Mononuclear cell (primary cell): ENCODE data around the gene ZNF286A. TPM values are rescaled to one million over a fixed set of nuclear protein-coding genes. Genes with fewer than 3 reads are reported as not detected.
"Not testable (repeated sequence)": the region's sequence is repeated elsewhere in the genome, so short reads cannot be mapped to it uniquely, and the experiment has no call there.

ENCODE experiments used
- H3K27me3 ChIP-seq: 2 replicates; pipeline ENCODE4 v1.6.0; 2011; ENCODE audit warnings: low read length, control low read depth; ENCODE audit not compliant: insufficient read depth
- H3K4me1 ChIP-seq: 2 replicates; pipeline ENCODE4 v1.5.1; 2011; ENCODE audit warnings: mild to moderate bottlenecking, low read length, control low read depth; ENCODE audit not compliant: insufficient read depth
- H3K4me3 ChIP-seq: 2 replicates; pipeline ENCODE4 v1.5.1; 2011; ENCODE audit warnings: mild to moderate bottlenecking, low read length, moderate library complexity
- H3K9me3 ChIP-seq: 2 replicates; pipeline ENCODE4 v1.5.1; 2011; ENCODE audit warnings: low read depth, mild to moderate bottlenecking, control low read depth, low read length
- total RNA-seq: library from RNA; depleted of rRNA; stranded (reverse); fragments of >200 nt; gene quantifications from one replicate; pipeline ENCODE4 v1.2.3, GENCODE V29; 2012

Gene ZNF286A
- total RNA-seq, 1 donor, result 18.6 TPM

- H3K9me3 ChIP-seq, H3K4me3 ChIP-seq, H3K4me1 ChIP-seq, H3K27me3 ChIP-seq: not testable (repeated sequence)
These were observed 37.0 kb downstream of the ZNF286A start for GRCh38 chr17:15736578-15736977.

GRCh38 chr17:15738066-15738465, 38.5 kb downstream of the ZNF286A start:
- Histone ChIP-seq H3K4me1 (no peaks in the 10 kb centered on the region), H3K27me3 (no peaks in the 10 kb centered on the region), H3K4me3 (no peak overlapping the region), H3K9me3 (no peaks in the 10 kb centered on the region)

- H3K4me1 ChIP-seq, H3K4me3 ChIP-seq: not testable (repeated sequence)
These were observed 39.7 kb downstream of the ZNF286A start for GRCh38 chr17:15739259-15739658.

GRCh38 chr17:15740041-15740440, 40.5 kb downstream of the ZNF286A start:
- H3K27me3 ChIP-seq, H3K4me3 ChIP-seq, H3K9me3 ChIP-seq, H3K4me1 ChIP-seq: not testable (repeated sequence)

More at GRCh38 chr17:15739259-15739658, 39.7 kb downstream of the ZNF286A start:
- H3K27me3 ChIP-seq, H3K9me3 ChIP-seq: not testable (repeated sequence)

- H3K27me3 ChIP-seq, result no peaks in the 10 kb centered on the region
- no peaks in the 10 kb centered on the region for H3K4me1 ChIP-seq
- H3K4me3 ChIP-seq, result no peak overlapping the region
- no peaks in the 10 kb centered on the region for H3K9me3 ChIP-seq
These were observed 41.1 kb downstream of the ZNF286A start for GRCh38 chr17:15740570-15741120.

- Histone ChIP-seq H3K9me3 (no peaks in the 10 kb centered on the region), H3K4me1 (no peaks in the 10 kb centered on the region), H3K4me3 (no peak overlapping the region), H3K27me3 (no peaks in the 10 kb centered on the region)
These were observed 42.1 kb downstream of the ZNF286A start for GRCh38 chr17:15741624-15742023.

GRCh38 chr17:15742051-15742795, 42.7 kb downstream of the ZNF286A start:
- no peaks in the 10 kb centered on the region for H3K4me1 ChIP-seq
- no peaks in the 10 kb centered on the region for H3K27me3 ChIP-seq
- H3K9me3 ChIP-seq, result no peaks in the 10 kb centered on the region
- no peak overlapping the region for H3K4me3 ChIP-seq

GRCh38 chr17:15742921-15743320, 43.4 kb downstream of the ZNF286A start:
- Histone ChIP-seq H3K9me3 (no peaks in the 10 kb centered on the region), H3K4me3 (no peak overlapping the region), H3K4me1 (no peaks in the 10 kb centered on the region), H3K27me3 (no peaks in the 10 kb centered on the region)

- no peaks in the 10 kb centered on the region for H3K27me3 ChIP-seq
These were observed 44.6 kb downstream of the ZNF286A start for GRCh38 chr17:15744074-15744676.

GRCh38 chr17:15744885-15745284, 45.3 kb downstream of the ZNF286A start:
- no peaks in the 10 kb centered on the region for H3K27me3 ChIP-seq
- H3K4me1 ChIP-seq, result no peaks in the 10 kb centered on the region
- H3K9me3 ChIP-seq, result no peaks in the 10 kb centered on the region
- no peak overlapping the region for H3K4me3 ChIP-seq

More at GRCh38 chr17:15744074-15744676, 44.6 kb downstream of the ZNF286A start:
- no peaks in the 10 kb centered on the region for H3K4me1 ChIP-seq
- no peak overlapping the region for H3K4me3 ChIP-seq
- no peaks in the 10 kb centered on the region for H3K9me3 ChIP-seq

- H3K4me1 ChIP-seq, H3K4me3 ChIP-seq, H3K27me3 ChIP-seq, H3K9me3 ChIP-seq: not testable (repeated sequence)
These were observed 49.9 kb downstream of the ZNF286A start for GRCh38 chr17:15749403-15749802.

GRCh38 chr17:15768865-15769533, 69.4 kb downstream of the ZNF286A start:
- not testable (repeated sequence) for H3K4me3 ChIP-seq, H3K4me1 ChIP-seq, H3K27me3 ChIP-seq, H3K9me3 ChIP-seq

Other genes with a start within 250 kb of the ZNF286A start
- gene CDRT4, start 232.1 kb upstream of the ZNF286A start, total RNA-seq, result 1.3 TPM
- 24.2 TPM for gene TVP23C, start 136.3 kb upstream of the ZNF286A start, total RNA-seq
- gene FBXW10B, start 80.0 kb upstream of the ZNF286A start, total RNA-seq, result 0.21 TPM
- gene TRIM16, start 15.4 kb upstream of the ZNF286A start, total RNA-seq, result 5.5 TPM
- gene TBC1D26, start 32.5 kb downstream of the ZNF286A start, total RNA-seq, result 0.10 TPM
- 2.2 TPM for gene ADORA2B, start 245.4 kb downstream of the ZNF286A start, total RNA-seq